Suppressor macrophage treated with lipopolysaccharide for 4 hours (primary cell): ENCODE data around the gene APOBEC3C.
"Not testable (repeated sequence)": the region's sequence is repeated elsewhere in the genome, so short reads cannot be mapped to it uniquely, and the experiment has no call there.

ENCODE experiments used
- DNase-seq: peaks from one replicate; pipeline ENCODE4 v3.0.0-alpha.2; 2020

Gene APOBEC3C

GRCh38 chr22:39024519-39025308 lies 10.7 kb downstream of the APOBEC3C start:
- no peak for DNase-seq

DNA sequence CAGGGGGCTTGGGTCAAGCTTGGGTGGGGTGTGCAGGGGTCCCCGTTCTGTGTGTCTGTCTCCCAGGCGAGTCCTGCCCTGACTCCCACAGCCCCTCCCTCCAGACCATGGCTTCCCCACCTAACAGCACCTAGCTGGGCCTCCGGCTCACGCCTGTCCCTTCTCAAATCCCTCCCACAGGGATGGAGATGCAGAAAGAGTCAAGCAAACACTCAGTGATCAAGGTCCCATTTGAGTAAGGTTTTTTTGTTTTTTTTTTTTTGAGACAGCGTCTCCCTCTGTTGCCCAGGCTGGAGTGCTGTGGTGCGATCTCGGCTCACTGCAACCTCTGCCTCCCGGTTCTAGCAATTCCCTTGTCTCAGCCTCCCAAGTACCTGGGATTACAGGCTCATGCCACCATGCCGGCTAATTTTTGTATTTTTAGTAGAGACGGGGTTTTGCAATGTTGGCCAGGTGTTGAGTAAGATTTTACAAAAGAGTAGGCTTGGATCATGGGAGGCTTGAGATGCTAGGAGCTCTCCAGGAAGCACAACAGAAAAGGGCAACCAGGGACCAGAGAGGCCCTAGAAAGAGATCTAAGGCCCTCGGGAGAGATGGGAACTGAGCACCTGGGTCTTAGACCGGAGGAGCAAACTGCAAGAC lies 12.6 kb downstream of the APOBEC3C start:
- no peak for DNase-seq

DNA sequence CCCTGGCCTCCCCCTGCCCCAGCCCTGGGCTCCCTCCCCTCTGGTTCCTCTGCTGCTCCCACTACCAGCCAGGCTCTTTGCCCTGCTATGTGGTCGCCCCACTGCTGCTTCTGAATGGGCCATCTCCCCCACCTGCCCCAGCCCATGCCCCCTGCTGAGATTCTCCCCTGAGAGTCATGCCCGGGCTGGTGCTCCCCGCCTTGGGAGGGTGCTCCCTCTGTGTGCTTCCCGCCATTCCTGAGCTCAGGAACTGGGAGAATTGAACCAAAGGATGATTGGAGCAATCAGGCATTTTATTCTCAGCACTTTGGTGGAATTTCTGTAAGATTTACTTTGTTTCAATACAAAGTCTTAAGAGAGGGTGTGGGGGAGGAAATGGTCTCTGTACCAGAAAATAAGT lies 13.7 kb downstream of the APOBEC3C start:
- DNase-seq: no peak

- DNase-seq: no peak
Measured at GRCh38 chr22:39028281-39028680, 14.2 kb downstream of the APOBEC3C start.

DNA sequence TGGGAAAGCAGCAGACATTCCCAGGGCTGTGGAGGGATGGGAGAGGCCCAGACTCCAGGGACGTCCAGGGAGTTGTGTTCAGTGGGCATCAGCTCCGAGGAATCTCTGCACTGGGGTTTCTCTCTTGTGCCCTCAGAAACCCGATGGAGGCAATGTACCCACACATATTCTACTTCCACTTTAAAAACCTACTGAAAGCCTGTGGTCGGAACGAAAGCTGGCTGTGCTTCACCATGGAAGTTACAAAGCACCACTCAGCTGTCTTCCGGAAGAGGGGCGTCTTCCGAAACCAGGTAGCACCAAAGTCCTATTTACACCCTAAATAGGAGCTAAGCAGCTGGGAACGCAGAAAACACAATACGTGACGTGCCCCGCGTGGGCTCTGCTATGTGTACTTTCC lies 15.2 kb downstream of the APOBEC3C start:
- DNase-seq: no peak

DNA sequence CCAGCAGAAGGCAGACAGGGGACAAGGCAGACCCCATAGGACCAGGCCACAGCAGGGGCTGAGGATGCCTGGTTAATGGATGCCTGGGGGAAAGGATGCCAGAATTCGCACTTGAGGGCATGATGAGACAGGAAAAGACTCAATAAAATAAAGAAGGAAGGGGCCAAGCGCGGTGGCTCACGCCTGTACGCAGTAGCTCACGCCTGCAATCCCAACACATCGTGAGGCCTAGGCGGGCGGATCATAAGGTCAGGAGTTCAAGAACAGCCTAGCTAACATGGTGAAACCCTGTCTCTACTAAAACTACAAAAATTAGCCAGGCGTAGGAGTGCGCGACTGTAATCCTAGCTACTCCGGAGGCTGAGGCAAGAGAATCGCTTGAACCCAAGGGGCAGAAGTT lies 16.6 kb downstream of the APOBEC3C start:
- no peak for DNase-seq

GRCh38 chr22:39031434-39032295 lies 17.6 kb downstream of the APOBEC3C start:
- not testable (repeated sequence) for DNase-seq

DNA sequence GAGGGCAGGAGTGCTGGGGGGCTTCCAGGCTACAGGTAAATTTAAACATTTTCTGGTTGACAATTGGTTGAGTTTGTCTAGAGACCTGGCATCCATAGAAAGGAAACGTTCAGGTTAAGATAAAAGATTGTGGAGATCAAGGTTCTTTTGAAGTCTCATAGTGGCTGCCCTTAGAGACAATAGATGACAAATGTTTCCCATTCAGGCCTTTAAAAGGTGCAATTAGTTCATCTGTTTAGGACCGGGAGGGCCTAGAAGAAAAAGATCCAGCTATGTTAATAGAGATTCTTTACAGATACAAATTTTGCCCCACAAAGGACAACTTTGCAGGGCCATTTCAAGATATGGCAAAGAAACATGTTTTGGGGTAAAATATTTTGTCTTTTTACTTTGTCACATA lies 23.0 kb downstream of the APOBEC3C start:
- DNase-seq: not testable (repeated sequence)

DNA sequence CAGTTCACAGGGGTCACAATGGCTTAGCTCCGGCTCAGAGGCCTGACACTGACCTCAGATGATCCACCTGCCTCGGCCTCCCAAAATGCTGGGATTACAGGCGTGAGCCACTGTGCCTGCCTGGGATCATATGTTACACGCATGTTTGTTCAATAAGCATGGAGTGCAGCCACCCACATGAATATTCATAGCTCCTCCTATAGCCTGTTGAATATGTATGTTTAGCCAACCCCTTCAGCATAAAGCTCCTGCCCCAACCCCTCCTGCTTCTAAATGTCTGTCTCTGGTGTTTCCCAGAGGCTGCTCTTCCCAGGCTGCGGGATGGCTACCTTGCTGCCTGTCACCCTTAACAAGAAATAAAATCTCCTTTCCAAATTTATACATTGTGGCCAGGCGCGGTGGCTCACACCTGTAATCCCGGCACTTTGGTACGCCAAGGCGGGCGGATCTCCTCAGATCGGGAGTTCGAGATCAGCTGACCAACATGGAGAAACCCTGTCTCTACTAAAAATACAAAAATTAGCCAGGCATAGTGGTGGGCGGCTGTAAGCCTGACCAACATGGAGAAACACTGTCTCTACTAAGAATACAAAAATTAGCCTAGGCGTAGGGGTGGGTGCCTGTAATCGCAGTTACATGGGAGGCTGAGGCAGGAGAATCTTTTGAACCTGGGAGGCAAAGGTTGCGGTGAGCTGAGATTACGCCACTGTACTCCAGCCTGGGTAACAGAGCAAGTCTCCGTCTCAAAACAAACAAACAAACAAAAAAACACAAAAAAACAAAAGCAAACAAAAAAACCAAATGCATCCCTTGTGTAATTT lies 25.5 kb downstream of the APOBEC3C start:
- DNase-seq: no peak

GRCh38 chr22:39040155-39040537 lies 26.1 kb downstream of the APOBEC3C start:
- not testable (repeated sequence) for DNase-seq

- DNase-seq: peak; percentile 78
Measured at GRCh38 chr22:39040538-39041296, 26.7 kb downstream of the APOBEC3C start, which contains the start of gene APOBEC3F. Gene APOBEC3F, plus strand, starts transcription at chr22:39040864. Its CDS starts 97 bp downstream, at chr22:39040961.

DNA sequence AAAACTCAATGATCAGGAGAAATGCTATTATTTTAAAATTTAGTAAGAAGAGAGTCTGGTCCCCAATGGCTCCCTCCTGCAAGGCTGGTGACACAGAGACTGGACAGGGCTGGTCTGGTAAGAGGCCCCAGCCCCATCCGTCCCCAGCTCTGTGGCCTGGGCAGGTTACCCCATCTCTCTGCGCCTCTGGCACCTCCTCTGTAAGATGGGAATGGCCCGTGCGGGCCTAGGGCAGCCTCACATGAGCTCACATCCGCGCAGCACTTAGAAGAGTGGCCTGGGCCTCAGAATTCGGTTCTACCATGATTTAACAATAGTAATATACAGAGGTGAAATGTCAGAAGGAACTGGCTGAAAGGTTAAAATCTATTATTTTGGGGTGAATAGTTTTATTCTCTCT lies 27.9 kb downstream of the APOBEC3C start:
- DNase-seq: no peak

GRCh38 chr22:39043063-39043462 lies 29.0 kb downstream of the APOBEC3C start:
- DNase-seq: not testable (repeated sequence)

- not testable (repeated sequence) for DNase-seq
Measured at GRCh38 chr22:39045136-39045535, 31.1 kb downstream of the APOBEC3C start.

- DNase-seq: not testable (repeated sequence)
Measured at GRCh38 chr22:39049486-39049885, 35.4 kb downstream of the APOBEC3C start.

- DNase-seq: not testable (repeated sequence)
Measured at GRCh38 chr22:39051844-39052495, 37.9 kb downstream of the APOBEC3C start.

DNA sequence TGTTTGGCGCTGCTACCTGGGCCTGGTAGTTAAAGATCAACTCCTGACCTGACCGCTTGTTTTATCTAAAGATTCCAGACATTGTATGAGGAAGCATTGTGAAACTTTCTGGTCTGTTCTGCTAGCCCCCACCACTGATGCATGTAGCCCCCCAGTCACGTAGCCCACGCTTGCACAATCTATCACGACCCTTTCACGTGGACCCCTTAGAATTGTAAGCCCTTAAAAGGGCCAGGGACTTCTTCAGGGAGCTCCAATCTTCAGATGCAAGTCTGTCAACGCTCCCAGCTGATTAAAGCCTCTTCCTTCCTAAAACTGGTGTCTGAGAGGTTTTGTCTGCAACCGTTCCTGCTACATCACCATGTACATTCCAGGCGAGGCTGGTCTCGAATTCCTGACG lies 41.6 kb downstream of the APOBEC3C start:
- DNase-seq: no peak

- DNase-seq: not testable (repeated sequence)
Measured at GRCh38 chr22:39061290-39061689, 47.2 kb downstream of the APOBEC3C start.

DNA sequence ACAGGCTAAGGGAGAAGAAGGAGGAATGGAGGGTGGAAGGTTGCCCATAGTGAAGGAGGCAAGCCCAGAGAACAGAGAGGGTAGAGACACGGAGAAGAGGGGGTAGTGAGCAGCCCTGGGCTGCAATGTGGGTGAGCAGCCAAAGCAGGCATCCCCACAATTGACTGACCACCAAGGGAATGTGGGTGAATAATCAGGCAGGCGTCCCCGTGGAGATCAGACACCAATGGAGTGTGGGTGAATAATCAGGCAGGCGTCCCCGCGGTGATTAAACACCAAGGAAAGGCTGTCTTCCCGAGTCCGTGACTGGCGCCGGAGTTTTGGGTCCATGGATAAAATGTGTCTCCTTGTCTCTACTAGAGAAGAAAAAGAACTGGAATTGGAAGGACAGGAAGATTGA lies 47.9 kb downstream of the APOBEC3C start:
- DNase-seq: not testable (repeated sequence)

DNA sequence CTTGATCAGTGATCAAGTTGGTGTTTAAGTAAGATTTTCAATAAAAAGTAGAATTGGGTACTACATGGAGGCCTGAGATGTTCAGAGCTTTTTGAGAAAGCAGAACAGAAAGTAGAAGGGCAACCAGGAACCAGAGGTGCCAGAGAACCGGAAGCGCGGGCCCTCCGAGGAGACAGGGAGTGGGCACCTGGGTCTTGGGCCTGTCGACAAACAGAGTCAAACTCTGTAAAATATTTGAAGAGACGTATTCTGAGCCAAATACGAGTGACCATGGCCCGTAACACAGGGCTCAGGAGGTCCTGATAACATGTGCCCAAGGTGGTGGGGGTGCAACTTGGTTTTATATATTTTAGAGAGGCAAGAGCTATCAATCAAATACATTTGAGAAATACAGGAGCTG lies 49.8 kb downstream of the APOBEC3C start:
- DNase-seq: not testable (repeated sequence)
